Activated B cell treated with CpG ODN at 0.5 μM for 24 hours (primary cell): Measurements from ENCODE around the gene RNF144A. TPM values are rescaled to one million over a fixed set of nuclear protein-coding genes. Genes with fewer than 3 reads are reported as not detected.
A peak's percentile ranks its signal among the peaks of the same experiment; 100 is the strongest.

ENCODE experiments used
- ATAC-seq: fragments of 200-7000 bp; cut with Tn5 transposase; one replicate; pipeline ENCODE4 v1.10.0; 2021; ENCODE audit warnings: low read depth, mild to moderate bottlenecking, moderate library complexity
- CTCF ChIA-PET: fragments of 350-600 bp; sonication (Branson Sonifier 250); formaldehyde crosslinking; loops from one replicate; lab custom pipeline; 2021; ENCODE audit warnings: antibody characterized with exemption; lab: Charles Lee
- POLR2A ChIA-PET: fragments of 350-600 bp; sonication (Branson Sonifier 250); formaldehyde crosslinking; loops from one replicate; lab custom pipeline; 2021; ENCODE audit warnings: antibody characterized with exemption; lab: Charles Lee
- DNase-seq: peaks from one replicate; pipeline ENCODE4 v3.0.0; 2022
- H3K27ac Mint-ChIP-seq: one replicate; pipeline ENCODE4 v1.8.0; 2020; ENCODE audit warnings: mixed read lengths
- H3K27me3 Mint-ChIP-seq: one replicate; pipeline ENCODE4 v1.8.0; 2021; ENCODE audit warnings: mixed read lengths
- H3K36me3 Mint-ChIP-seq: one replicate; pipeline ENCODE4 v1.8.0; 2021; ENCODE audit warnings: low read depth, mixed read lengths
- H3K4me1 Mint-ChIP-seq: one replicate; pipeline ENCODE4 v1.8.0; 2021; ENCODE audit warnings: mixed read lengths
- H3K4me3 Mint-ChIP-seq: one replicate; pipeline ENCODE4 v1.8.0; 2020; ENCODE audit warnings: mild to moderate bottlenecking, mixed read lengths
- H3K9me3 Mint-ChIP-seq: one replicate; pipeline ENCODE4 v1.8.0; 2020; ENCODE audit warnings: mixed read lengths
- intact Hi-C: fragments of 100-400 bp; cut with micrococcal nuclease; formaldehyde crosslinking; loops from one replicate; pipeline ENCODE4 v1.15.1; 2024
- total RNA-seq: library from RNA; stranded (reverse); gene quantifications from 2 replicates; pipeline ENCODE4 v1.2.3, GENCODE V29; 2022
- TF ChIP-seq, protein P1 (sequence below): fragments of 200-600 bp; IDR thresholded peaks from one replicate; pipeline ENCODE4 v1.8.0; 2022; ENCODE audit warnings: antibody characterized with exemption, mild to moderate bottlenecking

Gene RNF144A
- total RNA-seq, 1 donor from 2014 or later, result 0.89 TPM

DNA sequence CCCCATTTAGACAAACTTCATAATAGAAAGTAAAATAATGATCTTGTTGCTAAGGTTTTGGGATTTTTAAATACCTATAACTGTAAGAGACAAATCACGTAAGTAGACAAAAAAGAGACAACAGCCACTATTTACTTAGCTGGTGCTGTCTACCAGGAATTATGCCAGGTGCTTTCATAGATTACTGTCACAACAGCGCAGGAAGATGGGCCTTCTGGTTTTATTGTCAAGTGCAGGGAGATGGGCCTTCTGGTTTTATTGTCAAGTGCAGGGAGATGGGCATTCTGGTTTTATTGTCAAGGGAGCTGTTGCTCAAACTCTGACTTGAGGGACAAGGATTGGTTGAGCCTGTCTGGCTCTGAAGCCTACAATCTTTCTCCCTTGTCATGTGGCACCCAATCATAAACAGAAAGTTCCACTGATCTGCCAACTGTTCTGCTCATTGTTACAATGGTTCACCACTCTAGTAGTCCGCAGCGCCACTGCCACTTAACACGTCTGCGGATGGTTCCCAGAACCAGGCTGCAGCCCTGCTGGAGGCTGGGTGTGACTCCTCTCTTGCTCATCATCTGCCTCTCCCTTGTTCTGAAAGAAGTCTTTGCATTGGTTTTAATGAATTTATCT, 95.0 kb downstream of the RNF144A start:
- Mint-ChIP-seq H3K4me1 (peaks cover 16% of the 10 kb centered on the region), H3K9me3 (no peaks in the 10 kb centered on the region), H3K27ac (no peak overlapping the region), H3K27me3 (peaks cover 2% of the 10 kb centered on the region), H3K4me3 (no peak overlapping the region), H3K36me3 (no peaks in the 10 kb centered on the region)
- intact Hi-C loops, result no loop called here
- ChIA-PET CTCF (no interaction called here), POLR2A (no interaction called here)
- TF ChIP-seq, protein P1, sequence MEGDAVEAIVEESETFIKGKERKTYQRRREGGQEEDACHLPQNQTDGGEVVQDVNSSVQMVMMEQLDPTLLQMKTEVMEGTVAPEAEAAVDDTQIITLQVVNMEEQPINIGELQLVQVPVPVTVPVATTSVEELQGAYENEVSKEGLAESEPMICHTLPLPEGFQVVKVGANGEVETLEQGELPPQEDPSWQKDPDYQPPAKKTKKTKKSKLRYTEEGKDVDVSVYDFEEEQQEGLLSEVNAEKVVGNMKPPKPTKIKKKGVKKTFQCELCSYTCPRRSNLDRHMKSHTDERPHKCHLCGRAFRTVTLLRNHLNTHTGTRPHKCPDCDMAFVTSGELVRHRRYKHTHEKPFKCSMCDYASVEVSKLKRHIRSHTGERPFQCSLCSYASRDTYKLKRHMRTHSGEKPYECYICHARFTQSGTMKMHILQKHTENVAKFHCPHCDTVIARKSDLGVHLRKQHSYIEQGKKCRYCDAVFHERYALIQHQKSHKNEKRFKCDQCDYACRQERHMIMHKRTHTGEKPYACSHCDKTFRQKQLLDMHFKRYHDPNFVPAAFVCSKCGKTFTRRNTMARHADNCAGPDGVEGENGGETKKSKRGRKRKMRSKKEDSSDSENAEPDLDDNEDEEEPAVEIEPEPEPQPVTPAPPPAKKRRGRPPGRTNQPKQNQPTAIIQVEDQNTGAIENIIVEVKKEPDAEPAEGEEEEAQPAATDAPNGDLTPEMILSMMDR, result no peak
- DNase-seq (no peak), ATAC-seq (no peak)

DNA sequence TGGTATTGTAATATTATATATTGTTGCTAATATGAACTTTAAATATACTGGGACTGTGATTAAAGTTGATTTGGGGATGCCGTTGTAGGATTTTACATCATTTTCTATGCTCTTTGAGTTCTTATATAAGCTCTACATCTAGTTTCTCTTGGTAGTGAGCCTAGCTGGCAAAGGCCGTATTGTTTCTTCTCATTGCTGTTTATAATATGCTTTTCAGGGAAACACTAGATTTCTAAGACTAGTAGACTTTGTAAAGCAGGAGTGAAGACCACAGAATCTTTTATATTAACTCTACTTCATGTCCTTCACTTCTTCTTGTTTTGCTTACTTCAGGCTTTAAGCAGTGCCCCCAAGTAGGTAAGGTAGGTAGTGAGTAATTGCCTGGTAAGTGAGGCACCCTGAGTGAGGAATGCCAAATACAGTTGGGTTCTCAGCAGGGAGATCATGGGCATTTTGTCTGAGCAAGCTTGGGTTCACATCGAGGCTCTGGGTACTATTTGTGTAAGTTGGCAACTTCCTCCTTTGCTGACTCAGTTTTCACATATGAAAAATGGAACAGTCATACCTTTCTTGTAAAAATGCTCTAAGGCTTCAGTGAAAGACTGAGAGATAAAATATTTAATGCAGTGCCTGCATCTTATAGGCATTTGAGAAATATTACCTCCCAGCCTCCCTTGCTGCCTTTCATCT, 96.4 kb downstream of the RNF144A start:
- POLR2A ChIA-PET, result no interaction called here
- Mint-ChIP-seq H3K4me3 (no peak overlapping the region), H3K27ac (no peak overlapping the region), H3K27me3 (no peaks in the 10 kb centered on the region), H3K9me3 (no peaks in the 10 kb centered on the region), H3K4me1 (peaks cover 5% of the 10 kb centered on the region), H3K36me3 (no peaks in the 10 kb centered on the region)
- intact Hi-C loops, result loop anchor here (1.0 kb wide), 1 partner anchor 116 kb away; no protein-coding TSS in a partner anchor
- DNase-seq, result no peak
- ATAC-seq, result no peak
- CTCF ChIA-PET, result interaction anchor here (0.8 to 1.2 kb wide), 2 partner anchors 76 to 97 kb away, joined by 4 read pairs; partner anchors contain the start of gene RNF144A
- TF ChIP-seq, protein P1, result no peak

DNA sequence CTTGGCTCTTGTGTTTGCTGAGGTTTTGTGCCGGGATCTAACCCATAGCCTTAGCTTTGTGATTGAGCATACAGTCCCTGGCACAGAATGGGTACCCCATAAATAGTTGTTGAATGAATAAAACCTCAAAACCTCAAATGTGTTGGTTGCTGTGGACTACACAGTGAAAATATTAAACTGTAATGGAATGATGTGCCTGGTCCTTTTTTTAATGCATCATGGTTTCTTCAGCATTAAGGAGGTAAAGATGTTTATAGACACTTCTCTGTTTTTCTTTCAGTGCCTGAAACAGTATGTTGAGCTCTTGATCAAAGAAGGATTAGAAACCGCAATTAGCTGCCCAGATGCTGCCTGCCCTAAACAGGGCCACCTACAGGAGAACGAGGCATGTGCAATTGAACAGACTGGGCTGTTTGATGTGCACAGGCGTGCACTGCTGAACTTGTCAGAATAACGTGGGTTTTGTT, 97.0 kb downstream of the RNF144A start:
- DNase-seq, result no peak
- peaks cover 5% of the 10 kb centered on the region for H3K4me1 Mint-ChIP-seq
- H3K9me3 Mint-ChIP-seq, result no peaks in the 10 kb centered on the region

DNA sequence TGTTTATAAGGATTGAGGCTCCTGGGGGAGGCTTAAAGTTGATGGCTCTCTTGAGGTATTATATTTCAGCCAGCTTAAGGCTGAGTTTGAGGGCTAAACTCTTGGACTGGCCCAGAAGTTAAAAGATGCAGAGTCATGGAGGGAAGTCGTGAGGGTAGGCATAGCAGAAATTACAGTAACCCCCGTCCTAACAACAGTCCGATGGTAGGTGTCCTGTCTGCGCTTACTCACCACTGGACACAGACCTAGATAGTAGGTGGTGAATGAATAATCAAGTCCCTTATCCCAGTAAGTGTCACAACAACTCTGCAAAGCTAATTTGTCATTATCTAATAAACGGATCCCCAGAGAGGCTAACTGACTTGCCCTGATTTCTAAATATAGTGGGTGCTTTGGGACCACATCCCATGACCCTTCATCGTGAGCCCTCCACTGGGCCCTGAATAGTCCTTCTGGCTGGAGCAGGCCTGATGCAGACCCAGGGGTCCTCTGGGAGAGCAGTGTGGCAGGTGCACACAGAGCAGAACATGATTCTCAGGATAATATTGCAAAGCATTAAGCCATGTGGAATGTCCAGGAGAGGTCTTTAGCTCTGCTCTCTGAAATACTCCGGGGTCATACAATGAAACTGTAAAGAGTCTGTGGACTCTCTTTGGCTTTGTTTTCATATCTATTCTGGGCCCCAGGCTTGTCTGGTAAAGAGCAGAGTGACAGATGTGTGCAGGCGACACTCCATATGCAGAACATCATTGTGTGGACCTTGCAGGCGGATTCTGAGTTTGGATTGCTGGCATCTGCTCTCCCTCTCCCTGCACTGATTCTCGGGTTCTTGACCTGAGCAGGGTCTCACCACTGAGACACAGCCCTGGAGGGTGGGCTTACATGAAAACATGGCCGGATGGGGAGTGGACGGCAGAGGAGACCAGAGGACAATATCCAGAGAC, 98.1 kb downstream of the RNF144A start:
- CTCF ChIA-PET, result no interaction called here
- intact Hi-C loops, result no loop called here
- no peaks in the 10 kb centered on the region for H3K9me3 Mint-ChIP-seq
- no peak overlapping the region for H3K27ac Mint-ChIP-seq
- no peak overlapping the region for H3K4me3 Mint-ChIP-seq
- DNase-seq (no peak), ATAC-seq (no peak)
- TF ChIP-seq, protein P1, result no peak
- no peaks in the 10 kb centered on the region for H3K36me3 Mint-ChIP-seq
- no peaks in the 10 kb centered on the region for H3K27me3 Mint-ChIP-seq
- POLR2A ChIA-PET, result no interaction called here
- peaks cover 5% of the 10 kb centered on the region for H3K4me1 Mint-ChIP-seq

More for the DNA sequence above, 97.0 kb downstream of the RNF144A start:
- CTCF ChIA-PET, result interaction anchor here (0.8 to 1.2 kb wide), 2 partner anchors 76 to 98 kb away, joined by 4 read pairs; partner anchors contain the start of gene RNF144A
- POLR2A ChIA-PET, result no interaction called here
- Mint-ChIP-seq H3K27me3 (no peaks in the 10 kb centered on the region), H3K27ac (no peak overlapping the region), H3K36me3 (no peaks in the 10 kb centered on the region), H3K4me3 (no peak overlapping the region)
- TF ChIP-seq, protein P1, result no peak
- intact Hi-C loops, result loop anchor here (1.0 kb wide), 1 partner anchor 117 kb away; no protein-coding TSS in a partner anchor
- ATAC-seq, result peak; percentile 42
